ENCODE data around the gene FDX2. TPM values are rescaled to one million over a fixed set of nuclear protein-coding genes. Genes with fewer than 3 reads are reported as not detected.

The FDX2 gene
- total and polyA plus RNA-seq, 2 experiments from 2014 or later = 28.7 to 35.0 TPM

DNA sequence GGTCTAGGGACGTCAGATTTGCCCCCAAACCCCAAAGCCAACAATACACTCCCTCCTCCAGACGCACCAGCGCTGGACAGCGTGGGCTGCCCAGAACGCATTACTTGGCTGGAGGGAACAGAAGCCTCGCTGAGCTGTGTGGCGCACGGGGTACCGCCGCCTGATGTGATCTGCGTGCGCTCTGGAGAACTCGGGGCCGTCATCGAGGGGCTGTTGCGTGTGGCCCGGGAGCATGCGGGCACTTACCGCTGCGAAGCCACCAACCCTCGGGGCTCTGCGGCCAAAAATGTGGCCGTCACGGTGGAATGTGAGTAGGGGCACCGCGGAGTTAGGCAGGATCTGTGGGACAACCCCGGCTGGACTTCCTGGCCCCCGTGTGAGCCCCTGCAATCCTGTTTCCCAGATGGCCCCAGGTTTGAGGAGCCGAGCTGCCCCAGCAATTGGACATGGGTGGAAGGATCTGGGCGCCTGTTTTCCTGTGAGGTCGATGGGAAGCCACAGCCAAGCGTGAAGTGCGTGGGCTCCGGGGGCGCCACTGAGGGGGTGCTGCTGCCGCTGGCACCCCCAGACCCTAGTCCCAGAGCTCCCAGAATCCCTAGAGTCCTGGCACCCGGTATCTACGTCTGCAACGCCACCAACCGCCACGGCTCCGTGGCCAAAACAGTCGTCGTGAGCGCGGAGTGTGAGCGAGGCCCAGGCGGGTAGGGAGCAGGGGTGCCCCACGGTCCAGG, 22.0 kb downstream of the FDX2 start:
- no peak overlapping the region for H3K4me2 ChIP-seq
- H3K9me3 Mint-ChIP-seq = no peaks in the 10 kb centered on the region
- peaks cover 89% of the 10 kb centered on the region for H3K27me3 Mint-ChIP-seq (ENCODE audit: insufficient read depth, low read depth, poor library complexity)
- ATAC-seq = no peak
- H3K36me3 ChIP-seq (ENCODE audit: insufficient read depth) = no peaks in the 10 kb centered on the region
- peaks cover 93% of the 10 kb centered on the region for H3K27me3 ChIP-seq (ENCODE audit: insufficient read depth)
- TF ChIP-seq EZH2phosphoT487 (IDR thresholded peaks at IDR 0.05; ENCODE audit: unreplicated experiment) (no peak), ZNF331 (CRISPR knock-in tag; IDR thresholded peaks at IDR 0.05; ENCODE audit: low read depth) (no peak), NANOG (IDR thresholded peaks at IDR 0.05; ENCODE audit: borderline replicate concordance) (no peak), EZH2 (IDR thresholded peaks at IDR 0.05; ENCODE audit: low read depth, unreplicated experiment) (no peak), POLR2AphosphoS5 (IDR thresholded peaks at IDR 0.05; ENCODE audit: low read depth) (no peak), STAT1 (IDR thresholded peaks at IDR 0.05; ENCODE audit: unreplicated experiment) (no peak), CREB1 (CRISPR knock-in tag; IDR thresholded peaks at IDR 0.05; ENCODE audit: low read depth) (no peak), JUNB (IDR thresholded peaks at IDR 0.05; ENCODE audit: unreplicated experiment) (no peak), ZNF114 (CRISPR knock-in tag; IDR thresholded peaks at IDR 0.05) (no peak)
- TF ChIP-seq, protein P1, sequence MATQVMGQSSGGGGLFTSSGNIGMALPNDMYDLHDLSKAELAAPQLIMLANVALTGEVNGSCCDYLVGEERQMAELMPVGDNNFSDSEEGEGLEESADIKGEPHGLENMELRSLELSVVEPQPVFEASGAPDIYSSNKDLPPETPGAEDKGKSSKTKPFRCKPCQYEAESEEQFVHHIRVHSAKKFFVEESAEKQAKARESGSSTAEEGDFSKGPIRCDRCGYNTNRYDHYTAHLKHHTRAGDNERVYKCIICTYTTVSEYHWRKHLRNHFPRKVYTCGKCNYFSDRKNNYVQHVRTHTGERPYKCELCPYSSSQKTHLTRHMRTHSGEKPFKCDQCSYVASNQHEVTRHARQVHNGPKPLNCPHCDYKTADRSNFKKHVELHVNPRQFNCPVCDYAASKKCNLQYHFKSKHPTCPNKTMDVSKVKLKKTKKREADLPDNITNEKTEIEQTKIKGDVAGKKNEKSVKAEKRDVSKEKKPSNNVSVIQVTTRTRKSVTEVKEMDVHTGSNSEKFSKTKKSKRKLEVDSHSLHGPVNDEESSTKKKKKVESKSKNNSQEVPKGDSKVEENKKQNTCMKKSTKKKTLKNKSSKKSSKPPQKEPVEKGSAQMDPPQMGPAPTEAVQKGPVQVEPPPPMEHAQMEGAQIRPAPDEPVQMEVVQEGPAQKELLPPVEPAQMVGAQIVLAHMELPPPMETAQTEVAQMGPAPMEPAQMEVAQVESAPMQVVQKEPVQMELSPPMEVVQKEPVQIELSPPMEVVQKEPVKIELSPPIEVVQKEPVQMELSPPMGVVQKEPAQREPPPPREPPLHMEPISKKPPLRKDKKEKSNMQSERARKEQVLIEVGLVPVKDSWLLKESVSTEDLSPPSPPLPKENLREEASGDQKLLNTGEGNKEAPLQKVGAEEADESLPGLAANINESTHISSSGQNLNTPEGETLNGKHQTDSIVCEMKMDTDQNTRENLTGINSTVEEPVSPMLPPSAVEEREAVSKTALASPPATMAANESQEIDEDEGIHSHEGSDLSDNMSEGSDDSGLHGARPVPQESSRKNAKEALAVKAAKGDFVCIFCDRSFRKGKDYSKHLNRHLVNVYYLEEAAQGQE (IDR thresholded peaks at IDR 0.05; ENCODE audit: unreplicated experiment) = no peak
- TF ChIP-seq, protein P2, sequence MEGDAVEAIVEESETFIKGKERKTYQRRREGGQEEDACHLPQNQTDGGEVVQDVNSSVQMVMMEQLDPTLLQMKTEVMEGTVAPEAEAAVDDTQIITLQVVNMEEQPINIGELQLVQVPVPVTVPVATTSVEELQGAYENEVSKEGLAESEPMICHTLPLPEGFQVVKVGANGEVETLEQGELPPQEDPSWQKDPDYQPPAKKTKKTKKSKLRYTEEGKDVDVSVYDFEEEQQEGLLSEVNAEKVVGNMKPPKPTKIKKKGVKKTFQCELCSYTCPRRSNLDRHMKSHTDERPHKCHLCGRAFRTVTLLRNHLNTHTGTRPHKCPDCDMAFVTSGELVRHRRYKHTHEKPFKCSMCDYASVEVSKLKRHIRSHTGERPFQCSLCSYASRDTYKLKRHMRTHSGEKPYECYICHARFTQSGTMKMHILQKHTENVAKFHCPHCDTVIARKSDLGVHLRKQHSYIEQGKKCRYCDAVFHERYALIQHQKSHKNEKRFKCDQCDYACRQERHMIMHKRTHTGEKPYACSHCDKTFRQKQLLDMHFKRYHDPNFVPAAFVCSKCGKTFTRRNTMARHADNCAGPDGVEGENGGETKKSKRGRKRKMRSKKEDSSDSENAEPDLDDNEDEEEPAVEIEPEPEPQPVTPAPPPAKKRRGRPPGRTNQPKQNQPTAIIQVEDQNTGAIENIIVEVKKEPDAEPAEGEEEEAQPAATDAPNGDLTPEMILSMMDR (conservative IDR thresholded peaks at IDR 0.05; ENCODE audit: low read depth in 2 of 2) = no peak
- TF ChIP-seq, protein P3, sequence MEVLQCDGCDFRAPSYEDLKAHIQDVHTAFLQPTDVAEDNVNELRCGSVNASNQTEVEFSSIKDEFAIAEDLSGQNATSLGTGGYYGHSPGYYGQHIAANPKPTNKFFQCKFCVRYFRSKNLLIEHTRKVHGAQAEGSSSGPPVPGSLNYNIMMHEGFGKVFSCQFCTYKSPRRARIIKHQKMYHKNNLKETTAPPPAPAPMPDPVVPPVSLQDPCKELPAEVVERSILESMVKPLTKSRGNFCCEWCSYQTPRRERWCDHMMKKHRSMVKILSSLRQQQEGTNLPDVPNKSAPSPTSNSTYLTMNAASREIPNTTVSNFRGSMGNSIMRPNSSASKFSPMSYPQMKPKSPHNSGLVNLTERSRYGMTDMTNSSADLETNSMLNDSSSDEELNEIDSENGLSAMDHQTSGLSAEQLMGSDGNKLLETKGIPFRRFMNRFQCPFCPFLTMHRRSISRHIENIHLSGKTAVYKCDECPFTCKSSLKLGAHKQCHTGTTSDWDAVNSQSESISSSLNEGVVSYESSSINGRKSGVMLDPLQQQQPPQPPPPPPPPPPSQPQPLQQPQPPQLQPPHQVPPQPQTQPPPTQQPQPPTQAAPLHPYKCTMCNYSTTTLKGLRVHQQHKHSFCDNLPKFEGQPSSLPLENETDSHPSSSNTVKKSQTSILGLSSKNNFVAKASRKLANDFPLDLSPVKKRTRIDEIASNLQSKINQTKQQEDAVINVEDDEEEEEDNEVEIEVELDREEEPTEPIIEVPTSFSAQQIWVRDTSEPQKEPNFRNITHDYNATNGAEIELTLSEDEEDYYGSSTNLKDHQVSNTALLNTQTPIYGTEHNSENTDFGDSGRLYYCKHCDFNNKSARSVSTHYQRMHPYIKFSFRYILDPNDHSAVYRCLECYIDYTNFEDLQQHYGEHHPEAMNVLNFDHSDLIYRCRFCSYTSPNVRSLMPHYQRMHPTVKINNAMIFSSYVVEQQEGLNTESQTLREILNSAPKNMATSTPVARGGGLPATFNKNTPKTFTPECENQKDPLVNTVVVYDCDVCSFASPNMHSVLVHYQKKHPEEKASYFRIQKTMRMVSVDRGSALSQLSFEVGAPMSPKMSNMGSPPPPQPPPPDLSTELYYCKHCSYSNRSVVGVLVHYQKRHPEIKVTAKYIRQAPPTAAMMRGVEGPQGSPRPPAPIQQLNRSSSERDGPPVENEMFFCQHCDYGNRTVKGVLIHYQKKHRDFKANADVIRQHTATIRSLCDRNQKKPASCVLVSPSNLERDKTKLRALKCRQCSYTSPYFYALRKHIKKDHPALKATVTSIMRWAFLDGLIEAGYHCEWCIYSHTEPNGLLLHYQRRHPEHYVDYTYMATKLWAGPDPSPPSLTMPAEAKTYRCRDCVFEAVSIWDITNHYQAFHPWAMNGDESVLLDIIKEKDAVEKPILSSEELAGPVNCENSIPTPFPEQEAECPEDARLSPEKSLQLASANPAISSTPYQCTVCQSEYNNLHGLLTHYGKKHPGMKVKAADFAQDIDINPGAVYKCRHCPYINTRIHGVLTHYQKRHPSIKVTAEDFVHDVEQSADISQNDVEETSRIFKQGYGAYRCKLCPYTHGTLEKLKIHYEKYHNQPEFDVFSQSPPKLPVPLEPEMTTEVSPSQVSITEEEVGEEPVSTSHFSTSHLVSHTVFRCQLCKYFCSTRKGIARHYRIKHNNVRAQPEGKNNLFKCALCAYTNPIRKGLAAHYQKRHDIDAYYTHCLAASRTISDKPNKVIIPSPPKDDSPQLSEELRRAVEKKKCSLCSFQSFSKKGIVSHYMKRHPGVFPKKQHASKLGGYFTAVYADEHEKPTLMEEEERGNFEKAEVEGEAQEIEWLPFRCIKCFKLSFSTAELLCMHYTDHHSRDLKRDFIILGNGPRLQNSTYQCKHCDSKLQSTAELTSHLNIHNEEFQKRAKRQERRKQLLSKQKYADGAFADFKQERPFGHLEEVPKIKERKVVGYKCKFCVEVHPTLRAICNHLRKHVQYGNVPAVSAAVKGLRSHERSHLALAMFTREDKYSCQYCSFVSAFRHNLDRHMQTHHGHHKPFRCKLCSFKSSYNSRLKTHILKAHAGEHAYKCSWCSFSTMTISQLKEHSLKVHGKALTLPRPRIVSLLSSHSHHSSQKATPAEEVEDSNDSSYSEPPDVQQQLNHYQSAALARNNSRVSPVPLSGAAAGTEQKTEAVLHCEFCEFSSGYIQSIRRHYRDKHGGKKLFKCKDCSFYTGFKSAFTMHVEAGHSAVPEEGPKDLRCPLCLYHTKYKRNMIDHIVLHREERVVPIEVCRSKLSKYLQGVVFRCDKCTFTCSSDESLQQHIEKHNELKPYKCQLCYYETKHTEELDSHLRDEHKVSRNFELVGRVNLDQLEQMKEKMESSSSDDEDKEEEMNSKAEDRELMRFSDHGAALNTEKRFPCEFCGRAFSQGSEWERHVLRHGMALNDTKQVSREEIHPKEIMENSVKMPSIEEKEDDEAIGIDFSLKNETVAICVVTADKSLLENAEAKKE (CRISPR knock-in tag; IDR thresholded peaks at IDR 0.05) = no peak
- TF ChIP-seq, protein P4, sequence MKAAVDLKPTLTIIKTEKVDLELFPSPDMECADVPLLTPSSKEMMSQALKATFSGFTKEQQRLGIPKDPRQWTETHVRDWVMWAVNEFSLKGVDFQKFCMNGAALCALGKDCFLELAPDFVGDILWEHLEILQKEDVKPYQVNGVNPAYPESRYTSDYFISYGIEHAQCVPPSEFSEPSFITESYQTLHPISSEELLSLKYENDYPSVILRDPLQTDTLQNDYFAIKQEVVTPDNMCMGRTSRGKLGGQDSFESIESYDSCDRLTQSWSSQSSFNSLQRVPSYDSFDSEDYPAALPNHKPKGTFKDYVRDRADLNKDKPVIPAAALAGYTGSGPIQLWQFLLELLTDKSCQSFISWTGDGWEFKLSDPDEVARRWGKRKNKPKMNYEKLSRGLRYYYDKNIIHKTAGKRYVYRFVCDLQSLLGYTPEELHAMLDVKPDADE (IDR thresholded peaks at IDR 0.05) = no peak
- no peak overlapping the region for H3K4me3 ChIP-seq
- no peaks in the 10 kb centered on the region for H3K36me3 Mint-ChIP-seq (ENCODE audit: low read depth)
- H3K4me1 Mint-ChIP-seq = peaks cover 28% of the 10 kb centered on the region
- no peaks in the 10 kb centered on the region for H4K20me1 ChIP-seq (replicated peaks; ENCODE audit: insufficient read depth)
- DNase-seq (ENCODE audit: low spot score) = peak; percentile 41
- no peak overlapping the region for H3K27ac ChIP-seq (ENCODE audit: low read depth)
- peaks cover 13% of the 10 kb centered on the region for H3K4me1 ChIP-seq (ENCODE audit: insufficient read depth)
- H3K4me3 Mint-ChIP-seq = no peak overlapping the region
- H3K9me2 ChIP-seq (ENCODE audit: insufficient read depth) = no peaks in the 10 kb centered on the region
- no peak overlapping the region for H2AFZ ChIP-seq
- peaks cover 26% of the 10 kb centered on the region; the same call in 1 of the 2 replicates for H3F3A ChIP-seq (replicated peaks; ENCODE audit: low read depth)
- no peak overlapping the region for H3K27ac Mint-ChIP-seq
- no peaks in the 10 kb centered on the region for H3K79me2 ChIP-seq (replicated peaks; ENCODE audit: insufficient read depth)
